ENCODE data around the gene FAM210B.
A peak's percentile ranks its signal among the peaks of the same experiment; 100 is the strongest.
"Not testable (repeated sequence)": the region's sequence is repeated elsewhere in the genome, so short reads cannot be mapped to it uniquely, and the experiment has no call there.

Gene FAM210B

GRCh38 chr20:56392881-56393482, 34.2 kb downstream of the FAM210B start:
- peak; percentile 66 for DNase-seq (ENCODE audit: low spot score)

GRCh38 chr20:56393653-56394052, 34.9 kb downstream of the FAM210B start:
- DNase-seq (ENCODE audit: low spot score), result peak; percentile 20

GRCh38 chr20:56395166-56395565, 36.4 kb downstream of the FAM210B start:
- DNase-seq (ENCODE audit: low spot score), result no peak

- peak; percentile 81 for DNase-seq (ENCODE audit: low spot score)
Observed at GRCh38 chr20:56400001-56400640, 41.3 kb downstream of the FAM210B start.

DNA sequence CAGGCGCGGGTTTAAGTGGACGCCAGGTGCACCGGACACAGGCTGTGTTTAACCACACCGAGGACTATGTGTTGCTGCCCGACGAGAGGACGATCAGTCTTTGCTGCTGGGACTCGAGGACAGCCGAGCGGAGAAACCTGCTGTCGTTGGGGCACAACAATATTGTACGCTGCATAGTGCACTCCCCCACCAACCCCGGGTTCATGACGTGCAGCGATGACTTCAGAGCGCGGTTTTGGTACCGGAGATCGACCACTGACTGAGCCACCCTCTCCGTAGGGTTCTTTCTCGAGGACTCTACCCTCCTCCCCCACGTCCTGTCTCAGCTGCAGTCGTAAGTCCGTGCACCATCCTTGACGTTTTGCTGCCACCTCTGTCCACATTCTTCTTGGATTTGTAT, 44.7 kb downstream of the FAM210B start:
- no peak for DNase-seq (ENCODE audit: low spot score)

GRCh38 chr20:56405356-56405755, 46.6 kb downstream of the FAM210B start:
- DNase-seq (ENCODE audit: low spot score), result not testable (repeated sequence)

- DNase-seq (ENCODE audit: low spot score), result no peak
Observed at GRCh38 chr20:56406910-56407309, 48.1 kb downstream of the FAM210B start.

DNA sequence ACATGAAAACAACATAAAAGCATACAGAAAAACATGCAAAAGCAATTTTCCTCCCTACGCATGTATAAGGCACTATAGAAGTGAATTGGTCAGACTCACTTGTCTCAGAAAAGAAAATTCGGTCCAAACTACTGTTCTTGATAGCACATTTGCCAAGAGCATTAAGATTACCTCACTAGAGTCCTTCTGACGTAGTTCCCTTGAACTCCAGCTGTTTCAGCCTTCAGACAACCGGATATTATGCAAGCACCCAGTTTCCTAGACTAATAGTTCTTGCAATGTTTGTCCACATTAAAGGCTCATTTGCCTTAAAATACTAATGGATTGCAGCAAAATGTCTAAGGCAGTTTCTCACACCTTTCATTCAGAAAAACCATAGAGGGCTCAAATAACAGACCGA, 50.7 kb downstream of the FAM210B start:
- no peak for DNase-seq (ENCODE audit: low spot score)

DNA sequence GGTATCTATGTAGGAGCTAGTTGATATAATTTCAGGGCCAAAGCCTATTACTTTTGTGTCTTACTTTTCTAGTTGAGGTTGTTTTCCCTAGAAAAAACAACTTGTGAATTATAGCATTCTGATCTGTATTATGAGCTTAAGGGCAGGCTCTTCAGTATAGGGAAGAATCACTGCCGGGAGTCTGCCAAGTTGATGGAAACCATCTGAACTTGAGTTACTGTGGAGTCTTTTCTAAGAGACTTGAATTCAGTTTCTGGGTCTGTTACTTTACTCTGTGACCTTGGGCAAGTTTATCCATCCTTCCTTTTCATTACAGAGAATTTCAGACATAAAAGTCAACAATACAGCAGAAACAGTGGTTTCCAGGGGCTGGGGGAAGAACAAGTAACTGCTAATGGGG, 51.2 kb downstream of the FAM210B start:
- DNase-seq (ENCODE audit: low spot score), result no peak

DNA sequence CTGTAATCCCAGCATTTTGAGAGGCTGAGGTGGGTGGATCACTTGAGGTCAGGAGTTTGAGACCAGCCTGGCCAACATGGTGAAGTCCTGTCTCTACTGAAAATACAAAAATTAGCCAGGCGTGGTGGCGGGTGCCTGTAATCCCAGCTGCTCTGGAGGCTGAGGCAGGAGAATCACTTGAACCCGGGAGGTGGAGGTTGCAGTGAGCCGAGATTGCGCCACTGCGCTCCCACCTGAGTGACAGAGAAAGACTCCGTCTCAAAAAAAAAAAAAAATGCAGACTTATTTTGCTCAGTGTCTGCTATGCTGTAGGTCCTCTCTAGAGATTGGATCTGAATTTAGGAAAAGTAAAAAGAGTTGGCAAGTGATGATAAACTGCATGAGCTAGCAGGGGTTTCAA, 52.5 kb downstream of the FAM210B start:
- DNase-seq (ENCODE audit: low spot score), result not testable (repeated sequence)

DNA sequence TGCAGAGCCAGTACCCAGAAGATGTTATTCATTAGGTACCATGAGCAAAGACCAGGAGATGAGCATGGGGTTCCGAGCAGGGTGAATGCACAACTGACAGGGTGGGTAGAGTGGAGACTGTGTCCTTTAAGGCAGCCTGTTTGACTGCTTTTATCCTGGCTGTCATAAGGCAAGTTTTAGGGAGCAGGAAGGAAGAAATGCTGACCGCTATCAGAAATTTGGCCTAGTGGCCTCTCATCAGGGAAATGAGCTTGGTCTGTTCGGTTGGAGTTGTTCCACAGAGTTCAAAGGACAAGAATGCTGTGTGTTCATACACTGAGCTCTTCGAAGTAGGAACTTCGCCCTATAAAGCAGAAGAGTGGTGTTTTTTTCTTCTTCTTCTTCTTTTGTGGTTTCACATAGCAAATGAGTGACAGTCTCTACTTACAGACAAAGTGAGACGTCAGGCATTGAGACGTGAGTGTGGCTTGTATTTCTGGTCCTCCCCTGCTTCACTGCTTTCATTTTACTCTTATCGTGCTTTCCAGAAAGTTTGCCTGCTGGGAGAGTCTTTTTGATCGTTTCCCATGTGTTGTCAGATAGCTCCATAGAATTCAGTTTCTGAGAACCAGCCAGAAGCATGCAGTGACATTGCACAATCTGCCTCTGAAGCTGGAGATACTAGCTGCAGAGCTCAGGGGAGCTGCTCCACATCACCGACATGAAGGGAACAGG, 53.1 kb downstream of the FAM210B start, which contains the start of gene CASS4:
Gene CASS4 (plus strand): TSS at position 502 of the 714 bp plus-strand sequence. CDS start 199 bp downstream, at position 701.
- DNase-seq (ENCODE audit: low spot score), result no peak

DNA sequence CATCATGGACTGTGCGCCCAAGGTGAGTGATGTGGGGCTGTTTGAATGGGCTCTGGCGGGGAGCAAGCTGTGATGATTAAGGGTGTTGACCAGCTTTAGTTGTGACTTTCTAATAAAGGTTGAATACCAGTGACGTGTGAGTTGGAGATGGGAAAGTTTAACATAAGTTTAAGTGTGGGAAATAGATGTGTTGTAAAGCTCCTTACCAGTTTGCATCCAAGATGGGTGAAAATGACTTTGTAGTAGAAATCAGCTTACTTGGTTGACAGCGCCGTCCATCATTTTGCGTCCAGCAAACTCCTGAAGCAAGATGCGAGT, 53.7 kb downstream of the FAM210B start:
- DNase-seq (ENCODE audit: low spot score), result no peak

- no peak for DNase-seq (ENCODE audit: low spot score)
Observed at GRCh38 chr20:56412949-56413348, 54.2 kb downstream of the FAM210B start.

DNA sequence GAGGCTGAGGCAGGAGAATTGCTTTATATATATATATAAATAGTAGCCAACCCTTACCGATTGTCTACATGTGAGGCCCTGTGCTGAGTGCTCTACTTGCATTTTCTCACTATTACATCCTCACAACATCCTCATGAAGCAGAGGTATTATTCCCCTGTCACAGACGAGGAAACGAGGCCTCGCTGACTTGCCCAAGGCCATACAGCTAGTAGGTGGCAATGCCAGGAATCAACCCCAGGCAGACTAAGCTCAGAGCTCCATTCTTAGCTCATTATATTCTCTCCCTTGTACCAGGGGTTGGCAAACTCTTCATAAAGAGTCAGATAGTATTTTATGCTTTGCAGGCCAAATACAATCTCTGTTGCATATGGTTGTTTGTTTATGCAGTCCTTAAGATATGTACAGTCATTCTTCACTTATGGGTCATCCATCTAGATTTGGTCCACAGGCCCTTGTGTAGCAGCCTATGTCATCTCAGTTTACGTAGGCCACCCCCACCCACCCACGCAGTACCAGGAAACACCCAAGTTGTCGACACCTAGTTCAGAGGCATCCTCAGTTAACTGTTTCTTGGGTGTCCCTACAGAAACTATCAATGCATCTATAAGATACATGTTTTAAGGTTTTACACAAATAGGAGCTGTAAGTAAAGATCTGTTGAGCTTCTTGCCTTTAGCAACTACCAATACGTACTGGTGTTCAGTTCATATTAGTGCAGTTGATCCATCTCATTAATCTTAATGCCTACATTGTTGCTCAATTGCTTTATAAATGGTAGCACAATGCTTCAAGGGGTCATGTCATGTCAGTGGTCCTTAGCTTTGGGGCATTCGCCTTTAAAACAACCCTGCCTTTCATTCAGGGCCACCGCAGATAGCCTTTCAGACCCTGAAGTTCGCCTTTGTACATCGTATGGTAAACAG, 56.3 kb downstream of the FAM210B start:
- DNase-seq (ENCODE audit: low spot score), result peak; percentile 20

DNA sequence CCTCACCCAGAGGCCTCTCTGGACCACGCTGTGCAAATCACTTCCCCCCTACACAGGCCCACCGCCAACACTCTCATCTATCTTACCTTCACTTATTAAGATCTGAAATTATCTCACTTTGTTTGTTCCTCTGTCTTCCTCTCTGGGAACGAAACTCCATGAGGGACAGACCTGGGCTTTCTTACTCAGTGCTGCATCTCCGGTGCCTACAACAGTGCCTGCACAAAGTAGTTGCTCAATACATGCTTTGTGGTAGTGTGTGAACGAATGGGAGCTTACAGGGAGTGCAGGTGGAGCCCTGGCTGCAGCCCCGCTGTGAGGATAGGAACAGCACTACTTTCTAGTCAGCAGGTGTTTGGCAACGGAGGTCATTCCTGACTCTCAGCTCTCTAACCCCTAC, 58.6 kb downstream of the FAM210B start:
- no peak for DNase-seq (ENCODE audit: low spot score)

DNA sequence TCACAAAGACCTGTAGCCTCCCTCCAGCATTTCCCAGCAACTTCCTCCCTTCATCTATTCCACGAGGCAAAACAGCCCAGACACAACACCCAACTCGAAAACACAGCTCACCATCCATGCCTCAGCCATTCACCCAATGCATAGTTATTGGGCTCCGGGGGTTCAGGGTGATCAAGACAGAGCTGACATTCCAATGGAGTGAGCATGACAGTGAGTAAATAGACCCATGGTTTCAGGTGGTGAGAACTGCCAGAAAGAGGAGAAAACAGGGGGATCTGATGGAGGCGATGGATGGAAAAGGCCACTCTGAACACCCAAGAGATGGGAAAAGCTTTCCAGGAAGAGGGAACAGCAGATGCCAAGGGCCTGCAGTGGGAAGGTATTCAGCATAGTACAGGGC, 59.1 kb downstream of the FAM210B start:
- no peak for DNase-seq (ENCODE audit: low spot score)
